Fibroblast of skin of scalp (primary cell): ENCODE results near the gene GSK3B.
"Not testable (repeated sequence)": the region's sequence is repeated elsewhere in the genome, so short reads cannot be mapped to it uniquely, and the experiment has no call there.

ENCODE experiments used
- DNase-seq: peaks from one replicate; pipeline ENCODE4 v3.0.0-alpha.2; 2013

GSK3B gene

DNA sequence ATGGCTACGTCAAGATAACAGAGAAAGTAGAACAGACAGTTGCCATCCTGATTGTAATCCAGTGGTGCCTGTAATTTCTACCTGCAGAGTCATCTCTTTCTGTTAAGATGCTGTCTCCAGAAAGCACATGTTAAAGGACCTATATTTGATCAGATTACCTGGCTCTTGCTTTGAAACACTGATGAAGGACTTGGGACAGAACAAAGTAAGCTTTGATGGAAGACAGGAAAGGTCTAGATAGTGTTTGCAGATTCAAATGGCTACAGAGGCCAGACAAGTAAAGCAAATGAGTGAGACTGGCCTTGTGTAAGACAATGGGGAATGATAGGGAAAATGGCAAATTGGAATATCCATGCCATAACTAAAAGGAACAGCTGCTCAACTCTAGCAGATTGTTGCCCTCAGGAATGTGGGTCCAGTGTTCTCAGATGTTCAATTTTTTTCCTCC lies 1.8 kb upstream of the GSK3B start:
- DNase-seq, result no peak

DNA sequence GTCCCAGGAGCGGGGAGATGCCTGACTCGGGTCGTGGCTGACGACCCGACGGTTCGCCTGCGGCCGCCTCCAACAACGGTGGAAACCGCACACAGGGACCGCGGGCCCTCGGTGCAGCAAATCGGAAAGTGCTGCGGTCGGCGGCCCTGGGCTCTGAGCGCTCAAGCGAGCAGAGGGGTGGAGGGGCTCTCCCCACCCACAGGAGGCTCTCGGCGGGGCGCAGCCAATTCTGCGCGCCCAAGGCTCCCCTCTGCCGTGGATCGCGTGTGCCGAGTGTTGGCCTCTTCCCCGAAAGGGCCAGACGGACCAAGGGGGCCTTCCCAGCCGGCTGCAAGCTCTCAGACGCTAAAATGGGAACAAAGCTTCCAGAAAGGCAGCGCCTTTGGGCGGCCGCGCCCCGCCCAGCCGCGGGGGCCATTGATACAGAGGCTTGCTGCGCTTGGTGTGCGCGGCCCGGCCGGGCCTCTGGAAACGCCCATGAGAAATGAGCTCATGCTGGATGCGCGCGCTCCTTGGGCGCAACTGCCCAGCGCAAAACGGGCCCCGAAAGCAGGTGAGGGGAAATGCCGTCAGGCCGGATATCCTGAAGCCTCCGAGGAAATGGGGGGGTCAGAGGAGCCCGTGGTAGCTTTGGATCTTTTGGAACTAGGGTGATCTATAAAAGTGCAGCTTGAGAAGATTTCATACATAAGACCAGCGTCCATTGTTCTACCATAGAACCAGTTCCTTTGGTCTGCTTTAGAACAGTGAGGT lies 1.2 kb upstream of the GSK3B start:
- DNase-seq, result peak; percentile 91

DNA sequence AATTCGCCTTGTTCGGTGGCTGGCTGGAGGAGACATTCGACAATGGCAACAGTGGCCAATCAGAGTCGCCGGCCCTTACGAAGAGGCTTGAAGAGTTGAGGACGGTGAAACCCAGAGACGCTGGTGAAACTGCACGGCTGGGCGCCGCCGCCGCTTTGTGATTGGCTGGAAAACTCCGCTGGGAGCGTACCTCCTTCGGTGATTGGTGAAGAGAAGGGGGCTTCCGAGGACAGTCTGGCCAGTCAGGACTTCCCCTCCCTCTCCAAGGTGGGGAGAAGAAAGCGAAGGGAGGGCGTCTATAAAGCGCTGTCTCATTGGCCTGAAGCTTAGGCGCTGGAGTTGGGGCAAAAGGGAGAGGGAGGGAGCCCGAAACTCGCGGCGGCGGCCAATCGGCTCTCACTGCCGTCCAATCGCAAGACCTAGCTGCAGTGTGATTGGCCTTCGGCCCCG lies 554 bp upstream of the GSK3B start:
- DNase-seq, result peak; percentile 100

DNA sequence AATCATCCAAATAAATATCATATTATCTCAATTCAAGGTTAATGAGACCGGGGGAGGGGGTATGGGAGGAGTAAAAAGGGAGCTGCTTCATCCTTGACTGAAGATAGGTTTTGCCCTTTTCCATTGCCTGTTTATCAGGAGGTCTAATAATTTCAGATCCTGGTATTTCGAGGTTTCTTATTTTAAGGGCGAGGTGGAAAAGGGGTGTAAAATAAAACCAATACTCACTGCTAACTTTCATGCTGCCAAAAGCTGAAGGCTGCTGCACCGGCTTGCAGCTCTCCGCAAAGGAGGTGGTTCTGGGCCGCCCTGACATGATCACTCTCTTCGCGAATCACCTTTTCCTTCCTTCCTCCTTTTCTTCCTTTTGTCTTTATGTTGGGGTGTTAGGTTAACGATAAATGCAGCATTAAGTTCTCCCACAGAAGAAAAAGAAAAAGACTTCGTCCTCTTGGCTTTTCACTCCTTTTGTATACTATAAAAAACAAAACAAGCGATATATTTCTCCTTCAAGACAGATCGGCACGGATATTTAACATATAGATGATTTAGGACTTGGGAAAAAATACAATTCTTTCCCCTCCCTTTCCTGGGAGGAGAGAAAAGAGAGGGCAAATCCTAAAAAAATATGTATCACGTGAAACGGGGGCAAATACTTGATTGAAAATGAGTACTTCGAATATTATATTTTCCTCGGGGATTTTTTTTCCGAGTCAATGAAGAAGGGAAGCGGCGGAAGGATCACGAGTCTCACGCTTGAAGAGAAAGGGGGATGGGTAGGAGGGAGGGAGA lies 932 bp downstream of the GSK3B start:
- DNase-seq, result peak; percentile 90

DNA sequence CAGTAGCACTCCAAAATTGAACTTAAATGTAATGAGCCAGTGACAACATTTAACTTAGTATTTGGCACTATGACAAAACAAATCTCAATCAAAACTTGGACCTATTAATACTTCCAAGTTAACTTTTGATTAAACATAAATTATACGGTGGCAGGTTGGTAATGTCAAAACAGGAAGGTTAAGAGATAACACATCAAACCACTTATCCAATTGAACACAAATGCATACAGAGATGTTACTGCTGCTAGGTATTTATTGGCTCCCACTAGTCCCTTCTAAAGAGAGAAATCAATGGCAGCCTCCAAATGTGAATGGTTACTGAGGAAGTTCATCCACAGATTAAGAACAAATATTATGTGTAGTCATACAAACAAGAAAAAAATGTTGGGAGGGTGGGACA lies 1.8 kb downstream of the GSK3B start:
- no peak for DNase-seq

DNA sequence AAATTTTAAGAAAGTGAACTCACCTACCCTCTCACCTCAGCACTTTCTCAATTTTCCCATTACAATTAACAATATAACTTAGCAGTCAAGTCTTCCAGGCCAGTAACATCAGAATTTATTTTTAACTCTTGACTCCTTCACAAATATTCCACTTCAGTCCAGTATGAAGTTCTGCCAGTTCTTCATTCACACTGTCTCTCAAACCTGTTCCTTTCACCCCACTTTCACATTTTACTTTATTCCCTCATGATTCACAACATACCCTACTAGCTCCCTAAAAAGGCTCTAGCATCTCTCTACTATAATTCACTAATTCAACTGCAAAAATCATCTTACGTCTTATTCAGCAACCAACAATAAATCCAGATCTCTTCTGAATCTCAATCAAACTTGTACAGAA lies 3.8 kb downstream of the GSK3B start:
- no peak for DNase-seq

DNA sequence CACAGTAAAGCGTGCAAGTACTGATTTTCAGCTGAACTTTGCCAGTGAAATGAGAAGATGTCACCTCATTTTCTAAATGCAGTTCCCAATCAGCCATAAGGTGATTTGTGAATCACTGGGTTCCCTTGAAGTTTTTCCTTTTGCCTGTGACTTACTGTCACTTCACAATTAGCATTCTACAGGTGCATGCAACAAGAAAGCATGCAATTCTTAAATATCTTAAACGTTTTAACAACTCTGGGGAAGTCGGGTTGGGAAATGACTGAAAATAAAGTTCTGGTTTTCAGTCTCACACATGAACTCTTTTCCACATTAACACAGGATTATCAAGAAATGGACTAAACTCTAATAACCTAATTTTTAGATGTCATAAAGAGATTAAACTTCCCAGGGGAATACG lies 5.2 kb downstream of the GSK3B start:
- DNase-seq, result no peak

DNA sequence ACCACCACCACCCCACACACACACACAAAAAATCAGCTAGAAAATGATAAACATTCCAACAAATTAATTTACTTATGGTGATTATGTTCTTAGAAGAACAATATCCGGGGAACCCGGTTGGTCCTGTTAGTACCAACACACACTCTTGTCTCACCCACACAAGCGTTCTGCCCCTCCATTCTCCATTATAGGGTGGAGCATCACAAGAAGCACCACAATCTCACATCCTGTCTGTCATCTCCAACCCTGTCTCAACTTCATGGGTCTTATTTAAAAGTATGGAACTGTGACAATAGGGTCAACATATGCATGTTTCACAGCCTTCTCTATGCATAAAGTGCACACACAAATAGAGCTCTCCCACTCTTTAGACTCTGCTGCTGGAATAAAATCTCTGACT lies 5.6 kb downstream of the GSK3B start:
- no peak for DNase-seq

DNA sequence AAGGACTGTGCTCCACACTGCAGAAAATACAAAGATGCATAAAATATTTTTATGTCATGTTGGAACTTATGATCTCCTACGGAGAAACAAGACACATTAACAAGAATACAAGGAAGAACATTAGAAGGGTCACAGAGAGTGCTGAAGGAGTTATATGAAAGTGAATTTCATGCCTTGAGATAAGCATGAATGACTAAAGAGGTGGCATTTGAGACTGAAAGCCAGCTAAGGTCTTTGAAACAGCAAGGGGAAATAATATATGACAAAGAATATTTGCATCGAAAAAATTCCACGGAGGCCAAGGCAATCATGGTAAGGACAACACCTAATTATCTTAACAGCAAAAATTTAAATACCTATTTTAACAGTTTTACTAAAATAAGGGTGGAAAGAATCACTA lies 12.5 kb downstream of the GSK3B start:
- no peak for DNase-seq

DNA sequence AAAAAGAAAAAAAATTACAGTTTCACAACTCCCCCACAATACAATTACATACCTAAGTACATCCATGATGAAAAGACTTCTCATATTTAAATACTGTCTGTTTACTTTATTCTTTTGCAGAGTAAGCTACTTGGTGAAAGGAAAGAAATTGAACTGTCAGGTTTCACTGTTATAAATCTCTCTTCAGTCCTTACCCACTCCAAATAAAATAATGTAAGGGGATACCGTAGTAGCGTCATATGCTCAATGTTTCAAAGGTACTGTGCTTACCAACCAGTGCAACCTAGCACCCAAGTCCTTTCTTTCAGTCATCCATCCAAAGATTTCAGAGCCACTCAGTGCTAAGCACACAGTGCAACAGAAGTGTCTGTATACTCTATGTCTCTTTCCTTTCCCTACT lies 13.4 kb downstream of the GSK3B start:
- no peak for DNase-seq

DNA sequence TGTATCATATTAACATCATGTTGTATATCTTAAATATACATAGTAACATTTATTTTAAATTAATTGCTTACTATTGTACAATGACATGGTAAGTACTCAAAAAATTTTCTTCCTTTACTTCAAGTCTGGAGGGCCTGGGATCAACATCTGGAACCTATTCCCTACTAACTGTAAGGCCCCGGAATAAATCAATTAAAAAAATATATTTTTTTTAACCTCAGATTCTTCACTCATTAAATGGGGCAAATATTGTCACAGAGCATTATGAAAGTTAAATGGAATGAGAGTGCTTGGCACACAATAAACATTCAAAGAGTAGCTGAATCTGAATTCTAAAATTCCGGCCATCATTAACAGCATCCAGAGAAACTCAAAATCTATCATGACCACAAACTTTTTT lies 16.5 kb downstream of the GSK3B start:
- peak; percentile 54 for DNase-seq

DNA sequence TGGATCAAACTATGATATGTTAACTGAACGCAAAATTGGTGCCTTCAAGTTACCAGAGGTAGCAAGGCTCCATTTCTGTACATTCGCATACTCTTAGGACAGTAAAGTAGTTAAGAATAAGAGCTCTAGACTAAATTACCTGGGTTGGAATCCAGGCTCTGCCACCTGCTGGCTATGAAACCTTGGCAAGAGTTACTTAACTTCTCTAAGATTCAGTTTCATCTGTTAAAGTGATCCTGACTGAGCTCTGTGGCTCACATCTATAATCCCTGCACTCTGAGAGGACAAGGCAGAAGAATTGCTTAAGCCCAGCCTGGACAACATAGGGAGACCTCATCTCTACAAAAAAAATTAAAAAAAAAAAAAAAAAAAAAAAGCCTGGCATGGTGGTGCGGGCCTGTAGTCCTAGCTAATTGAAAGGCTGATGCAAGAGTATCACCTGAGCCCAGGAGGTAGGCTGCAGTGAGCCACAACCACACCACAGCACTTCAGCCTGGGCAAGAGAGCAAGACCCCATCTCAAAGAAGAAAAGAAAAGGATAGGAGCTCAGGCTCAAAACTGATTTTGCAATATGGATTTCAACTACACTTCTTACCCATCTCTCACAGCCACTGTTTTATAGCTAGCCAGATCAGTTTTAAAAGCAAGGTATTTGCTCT lies 21.3 kb downstream of the GSK3B start:
- no peak for DNase-seq

DNA sequence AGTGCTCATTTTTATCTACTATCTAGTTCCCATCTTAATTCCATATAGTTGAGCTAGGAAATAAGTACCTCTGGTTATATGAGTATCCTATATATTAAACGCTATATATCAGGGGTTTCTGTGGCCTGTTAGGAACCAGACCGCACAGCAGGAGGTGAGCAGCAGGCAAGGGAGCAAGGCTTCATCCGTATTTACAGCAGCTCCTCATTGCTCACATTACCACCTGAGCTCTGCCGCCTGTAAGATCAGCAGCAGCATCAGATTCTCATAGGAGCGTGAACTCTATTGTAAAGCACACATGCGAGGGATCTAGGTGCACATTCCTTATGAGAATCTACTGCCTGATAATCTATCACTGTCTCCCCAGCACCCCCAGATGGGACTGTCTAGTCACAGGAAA lies 23.0 kb downstream of the GSK3B start:
- DNase-seq, result no peak

DNA sequence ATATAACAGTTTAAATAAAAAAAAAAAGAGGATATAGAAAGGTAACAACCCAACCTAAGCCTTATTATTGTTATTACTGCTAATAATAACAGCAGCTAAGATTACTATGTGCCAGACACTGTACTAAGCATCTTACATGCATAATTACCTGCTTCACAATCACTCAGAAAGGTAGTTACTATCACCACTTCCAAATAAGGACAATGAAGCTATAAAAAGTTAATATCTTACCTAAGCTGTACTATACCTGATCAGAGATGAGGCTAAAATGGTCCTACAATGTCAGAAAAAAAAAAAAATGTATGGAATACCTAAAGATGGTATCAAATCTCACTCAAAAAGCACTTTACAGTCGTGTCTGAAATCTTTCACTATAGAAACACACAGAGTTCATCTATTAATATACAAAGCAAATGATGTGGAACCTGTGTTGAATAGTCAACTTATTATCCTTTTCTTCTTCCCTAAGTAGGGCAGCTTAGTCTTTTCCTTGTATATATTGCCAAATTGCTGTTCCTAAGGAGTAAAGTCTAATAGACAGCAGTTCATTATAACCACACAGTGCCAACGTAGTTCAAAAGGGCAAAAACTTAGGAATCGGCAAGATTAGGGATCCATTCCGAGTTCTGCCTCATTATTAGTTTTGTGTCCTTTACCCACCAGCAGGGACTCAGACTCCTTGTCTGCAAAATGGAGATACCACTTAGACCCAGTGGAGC lies 23.8 kb downstream of the GSK3B start:
- DNase-seq, result no peak

DNA sequence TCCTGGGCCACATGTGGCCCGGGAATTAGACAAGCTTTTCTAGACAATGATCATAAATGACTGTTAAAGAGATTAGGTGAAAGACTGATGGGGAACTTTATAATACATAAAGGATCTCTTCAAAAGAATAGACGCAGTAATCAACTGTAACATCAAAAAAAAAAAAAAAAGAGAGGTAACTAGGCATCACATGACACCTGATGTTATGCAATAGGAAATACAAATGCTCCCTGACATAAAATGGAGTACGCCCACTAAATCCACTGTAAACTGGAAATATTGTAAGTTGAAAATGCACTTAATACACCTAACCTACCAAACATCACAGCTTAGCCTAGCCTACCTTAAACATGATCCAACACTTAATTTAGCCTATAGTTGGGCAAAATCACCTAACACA lies 27.2 kb downstream of the GSK3B start:
- DNase-seq, result no peak

DNA sequence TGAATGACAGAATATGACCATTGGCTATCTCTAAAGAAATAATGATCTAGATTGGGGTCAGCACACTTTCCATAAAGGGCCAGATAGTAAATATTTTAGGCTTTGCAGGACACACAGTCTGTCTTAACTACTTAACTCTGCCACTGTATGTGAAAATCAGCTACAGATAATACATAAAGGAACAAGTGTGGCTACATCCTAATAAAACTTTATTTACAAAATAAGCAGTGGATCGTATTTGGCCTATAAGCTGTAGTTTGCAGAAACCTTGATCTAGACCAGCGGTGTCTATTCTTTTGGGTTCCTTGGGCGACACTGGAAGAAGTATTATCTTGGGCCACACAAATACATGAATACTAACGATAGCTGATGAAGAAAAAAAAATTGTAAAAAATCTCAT lies 27.6 kb downstream of the GSK3B start:
- DNase-seq, result no peak

DNA sequence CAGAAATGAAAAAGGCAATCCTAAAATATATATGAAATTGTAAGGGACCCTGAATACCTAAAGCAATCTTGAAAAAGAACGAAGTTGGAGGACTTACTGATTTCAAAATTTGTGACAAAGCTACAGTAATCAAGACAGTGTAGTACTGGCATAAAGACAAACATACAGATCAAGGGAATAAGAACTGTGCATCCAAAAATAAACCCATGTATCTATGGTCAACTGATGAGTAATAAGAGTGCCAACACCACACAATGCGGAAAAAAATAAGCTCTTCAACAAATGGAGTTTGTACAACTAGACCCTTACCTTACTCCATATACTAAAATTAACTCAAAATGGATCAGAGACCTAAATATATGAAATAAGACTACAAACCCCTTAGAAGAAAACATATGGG lies 29.6 kb downstream of the GSK3B start:
- DNase-seq, result no peak

DNA sequence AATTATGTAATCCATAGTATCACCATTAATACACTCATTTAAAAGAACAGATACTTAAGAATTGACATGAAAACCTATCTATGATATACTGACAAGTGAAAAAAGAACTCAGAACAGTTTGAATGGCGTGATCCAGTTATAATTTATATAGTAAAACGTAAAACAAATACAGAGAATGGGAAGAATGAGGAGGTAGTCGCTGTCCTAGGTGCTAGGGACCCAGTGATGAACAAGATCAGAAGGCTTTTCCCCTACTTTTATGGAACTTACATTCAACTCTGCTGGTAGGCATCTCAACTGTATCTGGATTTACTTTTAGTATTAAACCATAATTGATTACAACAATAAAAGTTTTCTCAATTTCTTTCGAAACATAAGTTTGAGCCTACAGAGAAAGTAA lies 31.8 kb downstream of the GSK3B start:
- no peak for DNase-seq

DNA sequence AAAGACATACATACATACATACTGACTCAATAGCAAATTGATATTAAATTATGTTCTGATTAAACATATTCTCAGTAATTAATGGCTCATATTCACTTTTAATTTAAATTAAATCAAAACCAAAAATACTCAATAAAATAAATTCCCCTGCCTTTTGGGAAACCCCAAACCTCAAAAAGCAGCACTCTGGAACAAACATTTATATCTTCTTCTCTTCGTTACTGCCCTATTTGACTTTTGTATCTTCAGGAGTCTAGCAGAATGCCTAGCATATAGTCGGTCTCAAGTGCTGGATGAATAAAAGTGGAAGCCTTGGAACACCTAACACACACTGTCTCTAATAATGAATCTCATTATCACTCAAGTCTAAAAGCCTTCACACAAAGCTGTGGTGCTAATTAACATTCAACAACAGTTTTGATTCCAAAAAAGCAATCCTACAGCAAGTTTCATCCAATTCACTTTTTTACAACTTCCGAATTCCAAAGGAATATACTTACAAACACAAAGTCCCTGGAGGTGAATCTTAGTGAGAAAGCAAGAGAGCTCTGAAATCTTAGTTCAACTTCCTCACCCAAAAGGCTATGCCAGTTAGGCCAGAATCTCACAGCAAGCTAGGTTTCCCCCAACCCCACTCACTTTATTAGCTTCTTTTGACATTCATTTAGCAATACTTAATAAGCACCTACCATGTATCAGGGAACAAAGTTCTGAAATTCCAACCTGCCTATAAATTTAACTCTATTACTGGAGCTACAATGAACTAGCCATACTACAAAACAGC lies 35.0 kb downstream of the GSK3B start:
- DNase-seq, result no peak

DNA sequence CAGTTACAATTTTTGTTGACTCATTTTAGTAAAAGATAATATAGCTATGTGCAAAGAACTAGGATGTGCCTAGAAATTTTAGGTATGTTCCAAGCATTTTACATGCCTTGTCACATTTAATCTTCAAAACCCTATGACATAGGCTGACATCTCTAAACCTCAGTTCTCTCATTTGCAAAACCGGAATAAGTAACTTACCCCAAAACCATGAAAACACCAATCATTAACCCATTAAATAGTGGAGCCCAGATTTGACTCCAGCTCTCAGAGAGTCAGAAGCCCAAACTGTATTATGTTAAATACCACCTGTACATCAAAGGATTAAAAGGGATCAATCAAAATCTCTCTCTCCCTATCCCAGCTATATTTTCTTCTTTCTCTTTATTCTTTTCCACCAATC lies 36.6 kb downstream of the GSK3B start:
- no peak for DNase-seq

DNA sequence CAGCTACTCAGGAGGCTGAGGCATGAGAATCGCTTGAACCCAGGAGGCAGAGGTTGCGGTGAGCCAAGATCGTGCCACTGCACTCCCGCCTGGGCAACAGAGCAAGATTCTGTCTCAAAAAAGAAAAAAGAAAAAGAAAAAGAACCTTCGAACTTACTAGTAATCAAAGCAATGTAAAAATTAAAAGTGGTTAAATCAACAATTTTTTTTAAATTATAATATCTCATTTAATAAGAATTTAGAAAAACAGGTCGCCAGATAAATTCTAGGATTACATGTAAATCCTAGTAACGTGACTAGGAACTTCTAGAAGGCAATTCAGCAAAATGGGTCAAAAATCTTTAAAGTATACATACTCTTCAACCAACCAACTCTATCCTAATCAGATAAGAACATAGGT lies 37.2 kb downstream of the GSK3B start:
- no peak for DNase-seq

DNA sequence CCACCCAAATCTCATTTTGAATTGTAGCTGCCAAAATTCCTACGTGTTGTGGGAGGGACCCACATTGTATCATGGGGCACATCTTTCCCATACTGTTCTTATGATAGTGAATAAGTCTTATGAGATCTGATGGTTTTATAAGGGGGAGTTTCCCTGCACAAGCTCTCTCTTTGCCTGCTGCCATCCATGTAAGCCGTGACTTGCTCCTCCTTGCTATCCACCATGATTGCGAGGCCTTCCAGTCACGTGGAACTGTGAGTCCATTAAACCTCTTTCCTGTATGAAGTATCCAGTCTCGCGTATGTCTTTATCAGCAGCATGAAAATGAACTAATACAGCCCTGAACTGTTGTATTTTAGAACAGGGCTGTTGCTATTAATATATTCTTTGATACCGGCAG lies 40.6 kb downstream of the GSK3B start:
- not testable (repeated sequence) for DNase-seq
